DMS153 treated with DMSO at 0.1 percent for 48 hours (cell line): ENCODE measurements around the gene IL1RAPL2.

Source experiments
- DNase-seq: peaks from one replicate; lab custom pipeline; 2025; ENCODE audit not compliant: unreplicated experiment; lab: John Stamatoyannopoulos, UW

IL1RAPL2 gene

GRCh38 chrX:105694839-105695238, 1128.8 kb downstream of the IL1RAPL2 start:
- DNase-seq = no peak

GRCh38 chrX:105695451-105695850, 1129.5 kb downstream of the IL1RAPL2 start:
- no peak for DNase-seq

- DNase-seq = no peak
Observed at GRCh38 chrX:105696870-105697269, 1130.9 kb downstream of the IL1RAPL2 start.

GRCh38 chrX:105697984-105698781, 1132.2 kb downstream of the IL1RAPL2 start:
- no peak for DNase-seq

- DNase-seq = no peak
Observed at GRCh38 chrX:105700331-105700730, 1134.3 kb downstream of the IL1RAPL2 start.

- no peak for DNase-seq
Observed at GRCh38 chrX:105701310-105702052, 1135.5 kb downstream of the IL1RAPL2 start.

GRCh38 chrX:105703876-105704275, 1137.9 kb downstream of the IL1RAPL2 start:
- DNase-seq = no peak

- DNase-seq = no peak
Observed at GRCh38 chrX:105706041-105706440, 1140.0 kb downstream of the IL1RAPL2 start.

GRCh38 chrX:105711805-105712204, 1145.8 kb downstream of the IL1RAPL2 start:
- no peak for DNase-seq

GRCh38 chrX:105715746-105716145, 1149.7 kb downstream of the IL1RAPL2 start:
- DNase-seq = no peak

- no peak for DNase-seq
Observed at GRCh38 chrX:105723966-105724735, 1158.2 kb downstream of the IL1RAPL2 start.

GRCh38 chrX:105725228-105725627, 1159.2 kb downstream of the IL1RAPL2 start:
- DNase-seq = no peak

- no peak for DNase-seq
Observed at GRCh38 chrX:105738162-105738561, 1172.2 kb downstream of the IL1RAPL2 start.

- no peak for DNase-seq
Observed at GRCh38 chrX:105744291-105744690, 1178.3 kb downstream of the IL1RAPL2 start.

GRCh38 chrX:105744946-105745345, 1178.9 kb downstream of the IL1RAPL2 start:
- no peak for DNase-seq

- DNase-seq = no peak
Observed at GRCh38 chrX:105745863-105746262, 1179.9 kb downstream of the IL1RAPL2 start.

GRCh38 chrX:105752338-105752956, 1186.4 kb downstream of the IL1RAPL2 start:
- DNase-seq = peak; percentile 50

GRCh38 chrX:105753411-105753810, 1187.4 kb downstream of the IL1RAPL2 start:
- DNase-seq = no peak

- no peak for DNase-seq
Observed at GRCh38 chrX:105754286-105754964, 1188.4 kb downstream of the IL1RAPL2 start.

- DNase-seq = no peak
Observed at GRCh38 chrX:105755109-105755508, 1189.1 kb downstream of the IL1RAPL2 start.

- no peak for DNase-seq
Observed at GRCh38 chrX:105758754-105759153, 1192.8 kb downstream of the IL1RAPL2 start.
